Heart right ventricle (tissue), 16 donors: Measurements from ENCODE around the gene EFCAB10. TPM values are rescaled to one million over a fixed set of nuclear protein-coding genes. Genes with fewer than 3 reads are reported as not detected.

Experiments used
- ATAC-seq, 8 donors: fragments of 200-7000 bp; cut with Tn5 transposase; one replicate each; pipeline ENCODE4 v1.9.1; 2020; ENCODE audit warnings: mild to moderate bottlenecking in 8 of 8, moderate library complexity in 8 of 8, moderate number of reproducible peaks in 1 of 8
- DNase-seq, 2 donors: peaks; one replicate each; pipeline ENCODE4 v3.0.0-alpha.2; 2020
- H3K27ac ChIP-seq, 10 donors: fragments of 200-600 bp; sonication (generic) in 2 of 10; one replicate each; pipeline versions ENCODE4 v1.5.0 to v1.8.0; 2020 to 2022; ENCODE audit warnings: mild to moderate bottlenecking in 3 of 10
- H3K27me3 ChIP-seq, 7 donors: fragments of 200-600 bp; one replicate each; pipeline ENCODE4 v1.8.0; 2021 to 2022; ENCODE audit warnings: mild to moderate bottlenecking in 2 of 7
- H3K36me3 ChIP-seq, 9 donors: fragments of 200-600 bp; sonication (generic) in 1 of 9; one replicate each; pipeline versions ENCODE4 v1.5.0 to v1.8.0; 2020 to 2022; ENCODE audit warnings: mild to moderate bottlenecking in 2 of 9
- H3K4me1 ChIP-seq, 9 donors: fragments of 200-600 bp; sonication (generic) in 1 of 9; one replicate each; pipeline versions ENCODE4 v1.5.0 to v1.8.0; 2020 to 2022; ENCODE audit warnings: mild to moderate bottlenecking in 4 of 9
- H3K4me3 ChIP-seq, 10 donors: fragments of 200-600 bp; sonication (generic) in 2 of 10; one replicate each; pipeline versions ENCODE4 v1.5.0 to v1.8.0; 2020 to 2022; ENCODE audit warnings: mild to moderate bottlenecking in 7 of 10, moderate library complexity in 2 of 10
- H3K9me3 ChIP-seq, 11 donors: fragments of 200-600 bp in 10 of 11; sonication (generic) in 2 of 11; one replicate each; pipeline versions ENCODE4 v1.5.0 to v1.8.0; 2013 to 2022; ENCODE audit warnings: mild to moderate bottlenecking in 2 of 11, control low read depth in 1 of 11, moderate library complexity in 1 of 11
- CTCF ChIP-seq, 9 donors: fragments of 200-600 bp; sonication (generic) in 2 of 9; IDR thresholded peaks; one replicate each; pipeline versions ENCODE4 v1.5.0 to v1.8.0; 2021 to 2022; ENCODE audit warnings: antibody characterized with exemption in 9 of 9, mild to moderate bottlenecking in 5 of 9, moderate library complexity in 1 of 9
- WGBS, 2 donors: extraction: QIAGEN DNeasy Blood & Tissue Kit; methylation state at CpG; one replicate each; pipeline ENCODE4 v1.1.7; 2013; ENCODE audit warnings: inconsistent platforms in 1 of 2; 5-methylcytosine and 5-hydroxymethylcytosine counted together
- intact Hi-C, 10 donors: fragments of 100-400 bp; cut with DNase I; formaldehyde crosslinking; loops; one replicate each; pipeline versions ENCODE4 v1.11.1 to v1.14.2; 2022
- polyA plus RNA-seq, 2 donors: library from polyadenylated mRNA; stranded (reverse); fragments of 200-250 nt; gene quantifications; one replicate each; pipeline ENCODE4 v1.2.3, GENCODE V29; 2013
- total RNA-seq, 10 donors: library from RNA; stranded (reverse); fragmentation: NEBNext Ultra II Directional in 3 of 10; extraction: Animal tissue kit (Norgen Biotek cat#: 25700) in 3 of 10; gene quantifications; one replicate each; pipeline versions ENCODE4 v1.2.1 to v1.2.4, GENCODE V29; 2021 to 2023
- donor health status: Arrhythmogenic right ventricular cardiomyopathy.
- donor health status: ischemic (EF 13 %, LVEDD 7.1; RV severe dilation, severe dysfunction).
- donor health status: healthy with polysubstance abuse.
- donor health status: DM: no; HTN: yes; CAD: no.
- donor health status: DM: no; HTN: no; CAD: no.
- donor health status: ischemic (EF 25% LVEDD 6.9; RV normal size, moderate dysfunction).
- donor health status: ischemic (EF 25% LVEDD 5.7; RV mildly dilated, moderate dysfunction).
- donor health status: healthy.
- donor health status: DM: yes; HTN: yes; CAD: no.
- donor health status: Ischemic cardiomyopathy.
- donor health status: ischemic (EF 35%, LVEDD 5.7; RV mildly dilated, moderate dysfunction).
- donor health status: nonischemic (EF 11% LVEDD 7.7; RV severe dilation, severe dysfunction).
- donor health status: DM: yes; HTN: yes; CAD: no.
- donor health status: PGD.
- donor health status: ischemic (EF 29% LVEDD 5.4; RV normal size, mild dysfunction).
- donor health status: nonischemic (EF 23%, LVEDD 6.1; RV moderate dilation, normal function).

Gene EFCAB10
- total and polyA plus RNA-seq, 12 donors = not detected

- no peak for TF ChIP-seq CTCF (IDR thresholded peaks at IDR 0.05)
These were observed 36.7 kb upstream of the EFCAB10 start for GRCh38 chr7:105618016-105618296.

GRCh38 chr7:105617280-105618015 is 36.2 kb upstream of the EFCAB10 start:
- 91 to 95% methylated on average over 14 of the region's 14 CpGs for WGBS, 2 donors
- H3K27me3 ChIP-seq = no peaks in the 10 kb centered on the region
- no peak for TF ChIP-seq CTCF (IDR thresholded peaks at IDR 0.05)
- H3K27ac ChIP-seq = no peak overlapping the region
- H3K4me3 ChIP-seq = no peak overlapping the region
- H3K4me1 ChIP-seq = peaks cover 0 to 25% (median 12%) of the 10 kb centered on the region in 9 donors
- H3K9me3 ChIP-seq = no peaks in the 10 kb centered on the region
- ATAC-seq (peak in 5 of 8 donors; percentile 15 to 53 (median 28)), DNase-seq (no peak)
- intact Hi-C loops = no loop called here
- peaks cover 0 to 74% (median 8%) of the 10 kb centered on the region in 9 donors for H3K36me3 ChIP-seq

More at GRCh38 chr7:105618016-105618296, 36.7 kb upstream of the EFCAB10 start:
- DNase-seq (no peak), ATAC-seq (no peak)
- Histone ChIP-seq H3K9me3 (no peaks in the 10 kb centered on the region), H3K4me3 (no peak overlapping the region), H3K27ac (no peak overlapping the region), H3K4me1 (peaks cover 0 to 25% (median 12%) of the 10 kb centered on the region in 9 donors), H3K27me3 (no peaks in the 10 kb centered on the region), H3K36me3 (peaks cover 0 to 75% (median 8%) of the 10 kb centered on the region in 9 donors)
- intact Hi-C loops = no loop called here
- 78 to 81% methylated on average over 5 of the region's 5 CpGs for WGBS, 2 donors

DNA sequence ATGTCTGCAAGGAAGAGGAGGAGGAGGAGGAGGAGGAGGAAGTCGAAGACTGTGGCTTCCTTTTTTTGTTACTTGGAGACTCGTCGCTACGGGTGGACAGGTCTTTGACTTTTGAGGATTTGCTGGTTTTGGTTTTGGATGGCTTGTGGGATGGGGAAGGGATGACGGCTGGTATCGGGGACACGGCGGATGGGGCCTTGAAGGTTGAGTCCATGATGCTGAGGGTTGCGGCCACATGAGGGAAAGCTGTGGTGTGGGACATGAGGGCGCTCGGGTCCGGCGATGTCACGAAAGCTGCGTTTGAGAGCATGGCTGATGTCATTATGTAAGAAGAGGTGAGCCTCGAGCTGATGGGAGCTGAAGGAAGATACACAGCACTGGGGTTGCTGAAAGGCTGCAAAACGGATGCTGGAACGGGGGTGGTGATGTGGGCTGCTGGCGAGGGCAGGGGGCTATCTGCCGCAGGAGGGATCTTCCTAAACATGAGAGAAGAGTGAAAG is 33.1 kb upstream of the EFCAB10 start:
- no peak overlapping the region for H3K27ac ChIP-seq
- TF ChIP-seq CTCF (IDR thresholded peaks at IDR 0.05) = no peak
- intact Hi-C loops = no loop called here
- peaks cover 0 to 63% (median 8%) of the 10 kb centered on the region in 9 donors for H3K36me3 ChIP-seq
- H3K4me1 ChIP-seq = peaks cover 0 to 9% (median 0%) of the 10 kb centered on the region in 9 donors
- 94 to 96% methylated on average over 20 of the region's 20 CpGs for WGBS, 2 donors
- no peak overlapping the region for H3K4me3 ChIP-seq
- ATAC-seq = no peak
- no peak for DNase-seq
- H3K27me3 ChIP-seq = no peaks in the 10 kb centered on the region
- H3K9me3 ChIP-seq = no peaks in the 10 kb centered on the region

DNA sequence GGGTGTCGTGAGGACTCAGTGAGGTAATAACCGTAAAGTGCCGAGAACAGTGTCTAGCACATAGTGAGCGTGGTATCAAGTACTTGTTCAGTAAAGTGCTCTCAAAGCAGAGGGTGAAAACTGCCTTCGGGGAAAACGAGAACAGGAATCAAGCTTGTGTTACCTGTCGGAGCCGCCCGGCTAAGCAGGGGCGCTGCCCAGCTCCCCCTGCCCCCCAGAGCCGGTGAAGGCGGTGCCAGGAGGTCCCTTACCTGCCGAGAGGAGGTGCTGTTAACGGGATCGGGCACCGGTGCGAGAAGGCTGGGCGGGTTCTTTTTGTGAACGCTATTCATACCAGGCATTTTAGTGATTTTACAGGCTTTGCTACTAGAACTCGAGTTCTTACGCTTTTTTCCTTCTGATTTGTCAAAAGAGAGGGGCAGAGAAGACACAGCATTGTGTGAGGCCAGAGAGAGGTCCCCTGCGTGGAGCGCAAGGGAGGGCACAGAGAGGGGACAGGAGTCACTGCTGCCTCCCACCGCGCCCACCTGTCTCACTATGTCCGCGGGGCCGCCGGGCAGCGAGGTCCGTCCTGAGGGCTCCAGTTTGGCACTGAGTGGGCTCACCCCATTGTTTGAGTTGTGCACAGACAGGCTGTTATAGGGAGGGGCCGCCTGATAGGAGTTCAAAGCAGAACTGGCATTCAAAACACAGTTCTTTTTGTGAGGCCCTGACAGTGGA is 32.5 kb upstream of the EFCAB10 start:
- Histone ChIP-seq H3K9me3 (no peaks in the 10 kb centered on the region), H3K36me3 (peaks cover 0 to 60% (median 8%) of the 10 kb centered on the region in 9 donors), H3K4me1 (peaks cover 0 to 9% (median 0%) of the 10 kb centered on the region in 9 donors), H3K4me3 (no peak overlapping the region), H3K27me3 (no peaks in the 10 kb centered on the region), H3K27ac (no peak overlapping the region)
- ATAC-seq = no peak
- intact Hi-C loops = no loop called here
- TF ChIP-seq CTCF (IDR thresholded peaks at IDR 0.05) = no peak
- 96 to 98% methylated on average over 32 of the region's 32 CpGs for WGBS, 2 donors
- no peak for DNase-seq
